IPS-18c (cell line): ENCODE measurements around the gene TMCC1.
"Not testable (repeated sequence)": the region's sequence is repeated elsewhere in the genome, so short reads cannot be mapped to it uniquely, and the experiment has no call there.

Experiments
- H3K4me3 ChIP-seq: 2 replicates; pipeline ENCODE4 v1.7.0; 2013; ENCODE audit warnings: low read depth, mild to moderate bottlenecking, low read length, moderate library complexity; ENCODE audit not compliant: insufficient read depth
- H3K9me3 ChIP-seq: one replicate; pipeline ENCODE4 v1.6.1; 2013; ENCODE audit warnings: mild to moderate bottlenecking, low read length, moderate library complexity; ENCODE audit not compliant: control insufficient read depth, insufficient read depth

Gene TMCC1

GRCh38 chr3:129855832-129856419, 37.6 kb downstream of the TMCC1 start:
- Histone ChIP-seq H3K9me3 (no peaks in the 10 kb centered on the region), H3K4me3 (no peak overlapping the region)

GRCh38 chr3:129855170-129855831, 38.2 kb downstream of the TMCC1 start:
- H3K4me3 ChIP-seq = no peak overlapping the region
- H3K9me3 ChIP-seq = peaks cover 3% of the 10 kb centered on the region

GRCh38 chr3:129854460-129854859, 39.1 kb downstream of the TMCC1 start:
- no peak overlapping the region for H3K4me3 ChIP-seq
- peaks cover 3% of the 10 kb centered on the region for H3K9me3 ChIP-seq

GRCh38 chr3:129845956-129846355, 47.6 kb downstream of the TMCC1 start:
- H3K9me3 ChIP-seq = peaks cover 3% of the 10 kb centered on the region
- H3K4me3 ChIP-seq = no peak overlapping the region

- no peak overlapping the region for H3K4me3 ChIP-seq
- H3K9me3 ChIP-seq = no peaks in the 10 kb centered on the region
Observed at GRCh38 chr3:129840707-129841360, 52.7 kb downstream of the TMCC1 start.

- H3K9me3 ChIP-seq = no peaks in the 10 kb centered on the region
- H3K4me3 ChIP-seq = no peak overlapping the region
Observed at GRCh38 chr3:129838086-129838485, 55.4 kb downstream of the TMCC1 start.

- no peaks in the 10 kb centered on the region for H3K9me3 ChIP-seq
- H3K4me3 ChIP-seq = no peak overlapping the region
Observed at GRCh38 chr3:129837065-129837642, 56.4 kb downstream of the TMCC1 start.

- no peak overlapping the region for H3K4me3 ChIP-seq
Observed at GRCh38 chr3:129836381-129837064, 57.0 kb downstream of the TMCC1 start.

GRCh38 chr3:129835198-129835597, 58.3 kb downstream of the TMCC1 start:
- Histone ChIP-seq H3K9me3 (no peaks in the 10 kb centered on the region), H3K4me3 (no peak overlapping the region)

More at GRCh38 chr3:129836381-129837064, 57.0 kb downstream of the TMCC1 start:
- no peaks in the 10 kb centered on the region for H3K9me3 ChIP-seq

- H3K4me3 ChIP-seq = no peak overlapping the region
- no peaks in the 10 kb centered on the region for H3K9me3 ChIP-seq
Observed at GRCh38 chr3:129834580-129834979, 58.9 kb downstream of the TMCC1 start.

- not testable (repeated sequence) for H3K9me3 ChIP-seq, H3K4me3 ChIP-seq
Observed at GRCh38 chr3:129831942-129832341, 61.6 kb downstream of the TMCC1 start.

- H3K4me3 ChIP-seq = no peak overlapping the region
- H3K9me3 ChIP-seq = no peaks in the 10 kb centered on the region
Observed at GRCh38 chr3:129831503-129831902, 62.0 kb downstream of the TMCC1 start.

- Histone ChIP-seq H3K9me3 (no peaks in the 10 kb centered on the region), H3K4me3 (no peak overlapping the region)
Observed at GRCh38 chr3:129829640-129830039, 63.9 kb downstream of the TMCC1 start.

GRCh38 chr3:129827765-129828164, 65.7 kb downstream of the TMCC1 start:
- no peak overlapping the region for H3K4me3 ChIP-seq

GRCh38 chr3:129824926-129825541, 68.5 kb downstream of the TMCC1 start:
- no peaks in the 10 kb centered on the region for H3K9me3 ChIP-seq
- H3K4me3 ChIP-seq = no peak overlapping the region

More at GRCh38 chr3:129827765-129828164, 65.7 kb downstream of the TMCC1 start:
- H3K9me3 ChIP-seq = no peaks in the 10 kb centered on the region

GRCh38 chr3:129822679-129823078, 70.8 kb downstream of the TMCC1 start:
- Histone ChIP-seq H3K4me3 (no peak overlapping the region), H3K9me3 (no peaks in the 10 kb centered on the region)

- Histone ChIP-seq H3K4me3 (no peak overlapping the region), H3K9me3 (no peaks in the 10 kb centered on the region)
Observed at GRCh38 chr3:129822241-129822640, 71.3 kb downstream of the TMCC1 start.
